SK-N-MC (cell line): Measurements from ENCODE around the gene IER3.

Source experiments
- DNase-seq: peaks from one replicate; pipeline ENCODE4 v3.0.0-alpha.2; 2011; ENCODE audit warnings: low read depth, low spot score
- H3K27ac ChIP-seq: fragments of 200-600 bp; sonication (generic); 2 replicates; pipeline ENCODE4 v1.5.1; 2016; ENCODE audit warnings: mixed run types
- H3K36me3 ChIP-seq: fragments of 200-600 bp; sonication (generic); 2 replicates; pipeline ENCODE4 v1.6.1; 2017; ENCODE audit warnings: antibody characterized with exemption, low read length, mixed read lengths; ENCODE audit not compliant: insufficient read depth
- H3K4me3 ChIP-seq: fragments of 200-600 bp; sonication (generic); 2 replicates; pipeline ENCODE4 v1.5.1; 2016
- H3K9ac ChIP-seq: fragments of 200-600 bp; sonication (generic); 2 replicates; pipeline ENCODE4 v1.8.0; 2017; ENCODE audit warnings: mixed run types, mixed read lengths; ENCODE audit not compliant: insufficient read length
- H3K9me3 ChIP-seq: fragments of 200-600 bp; sonication (generic); 2 replicates; pipeline ENCODE4 v1.6.1; 2017; ENCODE audit warnings: low read depth, mild to moderate bottlenecking, antibody characterized with exemption, low read length, moderate library complexity, mixed read lengths
- EZH2 ChIP-seq: fragments of 200-600 bp; sonication (generic); IDR thresholded peaks from one replicate; pipeline ENCODE4 v1.6.1; 2017; ENCODE audit warnings: antibody characterized with exemption
- FOXP2 ChIP-seq: optimal IDR thresholded peaks from 2 replicates; pipeline ENCODE3; 2011; ENCODE audit warnings: mild to moderate bottlenecking, moderate library complexity; ENCODE audit not compliant: insufficient read depth; ENCODE audit errors: extremely low read length, control extremely low read depth
- POLR2AphosphoS5 ChIP-seq: IDR thresholded peaks from 2 replicates; pipeline ENCODE4 v1.6.1; 2012; ENCODE audit warnings: mild to moderate bottlenecking, low read depth, low read length, borderline replicate concordance

Gene IER3

DNA sequence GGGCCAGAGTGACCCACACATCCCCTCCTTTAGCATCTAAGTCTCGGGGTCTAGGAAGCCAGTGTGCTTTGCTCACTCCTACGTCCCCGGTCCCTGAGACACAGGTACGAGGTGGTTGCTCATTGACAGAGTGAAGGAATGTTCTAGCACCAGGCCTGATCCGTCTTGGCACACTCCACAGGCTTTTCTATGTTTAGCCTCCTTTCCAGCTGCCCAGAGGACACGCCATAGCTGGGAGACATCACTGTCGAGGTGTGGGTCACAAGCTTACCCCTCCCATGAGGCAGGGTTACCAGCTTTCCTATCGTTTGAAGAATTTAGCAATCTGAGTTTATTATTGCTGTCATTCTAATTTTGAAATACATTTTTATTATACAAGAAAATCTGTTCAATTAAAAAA is 30.4 kb upstream of the IER3 start:
- TF ChIP-seq FOXP2 (no peak), EZH2 (no peak), POLR2AphosphoS5 (no peak)
- no peak overlapping the region for H3K4me3 ChIP-seq
- no peaks in the 10 kb centered on the region for H3K9me3 ChIP-seq
- H3K27ac ChIP-seq, result no peak overlapping the region
- no peaks in the 10 kb centered on the region for H3K36me3 ChIP-seq
- no peak for DNase-seq
- no peak overlapping the region for H3K9ac ChIP-seq

DNA sequence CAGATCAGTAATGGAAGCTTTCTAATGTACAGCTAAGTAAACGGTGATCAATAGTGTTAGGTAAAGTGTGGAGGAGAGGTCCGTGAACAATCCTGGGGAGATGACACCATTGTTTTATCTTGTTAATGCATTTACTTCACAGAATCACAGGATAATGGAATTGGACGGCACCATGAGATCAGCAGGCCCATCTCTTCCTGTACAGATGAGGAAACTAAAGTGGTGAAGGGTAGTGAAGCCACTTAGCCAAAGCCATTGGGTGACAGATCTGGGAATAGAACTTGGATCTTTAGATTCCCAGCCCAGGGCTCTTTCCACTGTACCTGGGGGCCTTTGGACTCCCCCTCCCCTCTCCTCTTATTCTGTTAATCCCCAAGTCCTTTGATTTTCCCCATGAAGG is 26.2 kb upstream of the IER3 start:
- Histone ChIP-seq H3K9ac (no peak overlapping the region), H3K36me3 (no peaks in the 10 kb centered on the region), H3K9me3 (no peaks in the 10 kb centered on the region), H3K4me3 (no peak overlapping the region), H3K27ac (no peak overlapping the region)
- TF ChIP-seq FOXP2 (no peak), POLR2AphosphoS5 (no peak), EZH2 (no peak)
- DNase-seq, result no peak

DNA sequence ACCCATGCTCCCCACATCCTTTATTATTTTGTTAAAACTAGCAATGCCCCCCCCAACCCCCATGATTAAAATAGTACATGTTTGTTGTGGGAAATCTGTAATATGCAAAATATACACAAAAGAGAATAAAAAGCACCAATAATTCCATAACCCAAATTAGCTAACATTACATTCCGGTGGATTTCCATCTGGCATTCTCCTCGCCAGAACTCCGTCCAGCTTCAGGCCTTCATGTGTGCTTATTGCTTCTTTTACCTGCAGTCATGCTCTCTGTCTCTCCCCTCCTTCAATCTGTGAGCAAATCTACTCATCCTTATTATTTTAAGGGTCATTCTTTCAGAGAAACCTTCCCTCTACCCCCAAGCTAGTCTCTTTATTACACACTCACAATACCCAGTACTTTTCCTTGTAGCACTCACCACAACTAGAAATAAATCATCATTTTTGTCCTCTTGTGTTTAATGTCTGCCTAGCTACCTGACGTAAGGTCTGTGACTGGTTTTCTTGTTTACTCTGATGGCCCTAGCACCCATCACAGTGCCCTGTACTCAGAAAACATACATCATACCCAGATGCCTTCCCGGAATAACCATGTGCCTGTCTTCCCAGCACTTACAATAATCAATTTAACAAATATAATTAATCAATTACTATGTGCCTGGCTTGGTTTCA is 25.6 kb upstream of the IER3 start:
- TF ChIP-seq POLR2AphosphoS5 (no peak), EZH2 (no peak), FOXP2 (no peak)
- DNase-seq, result no peak
- no peak overlapping the region for H3K4me3 ChIP-seq
- no peaks in the 10 kb centered on the region for H3K36me3 ChIP-seq
- no peak overlapping the region for H3K27ac ChIP-seq
- no peaks in the 10 kb centered on the region for H3K9me3 ChIP-seq
- no peak overlapping the region for H3K9ac ChIP-seq

DNA sequence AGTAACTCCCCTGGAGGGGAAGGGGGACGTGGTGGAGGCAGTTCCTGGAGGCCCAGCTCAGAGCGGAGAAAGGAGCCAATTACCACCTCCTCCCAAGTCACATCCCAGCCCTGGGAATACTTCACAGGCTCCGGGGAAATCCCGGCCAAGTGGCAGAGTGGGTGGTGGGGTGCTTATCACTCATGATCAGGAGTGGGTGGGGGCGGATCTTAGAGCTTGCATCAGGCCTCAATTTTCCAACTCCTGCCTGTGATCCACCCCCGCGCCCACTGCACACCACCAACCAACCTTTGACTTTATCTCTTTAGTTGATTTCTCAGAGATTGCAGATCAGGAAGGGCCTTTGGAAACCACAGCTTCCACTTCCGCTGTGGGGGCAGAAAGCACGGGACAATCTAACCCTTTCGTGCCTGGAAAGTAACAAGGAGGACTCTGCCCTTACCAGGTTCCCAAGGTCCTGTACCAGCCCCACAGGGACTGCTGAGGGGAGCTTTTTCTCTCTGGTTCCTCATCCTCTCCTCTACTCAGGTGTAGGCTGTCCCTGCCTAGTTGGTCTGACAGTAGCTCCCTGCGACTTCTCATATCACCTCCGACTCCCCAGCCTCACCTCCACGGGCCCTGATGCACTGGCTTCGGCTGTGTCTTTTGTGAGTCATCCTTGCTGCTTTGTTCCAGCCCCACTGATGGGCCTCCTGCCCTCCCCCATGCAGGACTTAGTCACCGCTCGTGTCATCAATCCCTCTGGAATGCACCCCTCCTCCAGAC is 24.9 kb upstream of the IER3 start:
- DNase-seq, result no peak
- Histone ChIP-seq H3K36me3 (no peaks in the 10 kb centered on the region), H3K9ac (no peak overlapping the region), H3K4me3 (no peak overlapping the region), H3K27ac (no peak overlapping the region), H3K9me3 (no peaks in the 10 kb centered on the region)
- TF ChIP-seq POLR2AphosphoS5 (no peak), FOXP2 (no peak), EZH2 (no peak)

DNA sequence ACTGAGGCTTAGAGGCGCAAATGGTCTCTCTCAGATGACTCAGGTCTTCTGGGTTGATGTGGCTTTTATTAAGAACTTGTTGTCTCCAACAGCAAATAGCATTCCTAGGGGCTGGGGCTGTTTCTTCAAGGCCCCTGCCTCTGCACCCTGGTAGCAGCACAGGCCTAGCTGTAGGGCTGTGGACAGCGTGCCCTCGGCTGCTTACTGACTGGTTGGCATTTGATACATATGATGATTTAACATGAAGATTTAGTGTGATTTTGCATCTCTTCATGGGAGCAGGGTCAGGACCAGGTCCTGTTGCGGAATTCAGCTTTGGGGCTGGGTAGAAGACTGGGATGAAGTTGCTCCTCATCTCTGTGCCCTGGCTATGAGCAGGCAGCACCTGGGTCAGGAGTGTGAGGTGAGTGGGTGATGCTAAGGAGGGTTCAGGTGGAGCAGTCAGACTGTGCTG is 24.3 kb upstream of the IER3 start:
- Histone ChIP-seq H3K9me3 (no peaks in the 10 kb centered on the region), H3K4me3 (no peak overlapping the region), H3K9ac (no peak overlapping the region), H3K36me3 (no peaks in the 10 kb centered on the region), H3K27ac (no peak overlapping the region)
- TF ChIP-seq FOXP2 (no peak), EZH2 (no peak), POLR2AphosphoS5 (no peak)
- no peak for DNase-seq

DNA sequence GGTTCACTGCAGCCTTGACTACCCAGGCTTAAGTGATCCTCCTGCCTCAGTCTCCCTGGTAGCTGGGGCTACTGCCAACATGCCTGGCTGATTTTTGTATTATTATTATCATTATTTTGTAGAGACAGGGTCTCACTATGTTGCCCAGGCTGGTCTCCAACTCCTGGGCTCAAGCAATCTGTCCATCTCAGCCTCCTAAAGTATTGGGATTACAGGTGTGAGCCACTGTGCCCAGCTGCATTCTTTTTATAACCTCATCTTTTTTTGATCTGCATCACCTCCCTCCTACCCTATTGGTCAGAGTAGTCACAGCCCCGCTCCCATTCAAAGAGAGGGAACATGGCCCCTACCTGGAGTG is 23.6 kb upstream of the IER3 start:
- DNase-seq, result no peak

DNA sequence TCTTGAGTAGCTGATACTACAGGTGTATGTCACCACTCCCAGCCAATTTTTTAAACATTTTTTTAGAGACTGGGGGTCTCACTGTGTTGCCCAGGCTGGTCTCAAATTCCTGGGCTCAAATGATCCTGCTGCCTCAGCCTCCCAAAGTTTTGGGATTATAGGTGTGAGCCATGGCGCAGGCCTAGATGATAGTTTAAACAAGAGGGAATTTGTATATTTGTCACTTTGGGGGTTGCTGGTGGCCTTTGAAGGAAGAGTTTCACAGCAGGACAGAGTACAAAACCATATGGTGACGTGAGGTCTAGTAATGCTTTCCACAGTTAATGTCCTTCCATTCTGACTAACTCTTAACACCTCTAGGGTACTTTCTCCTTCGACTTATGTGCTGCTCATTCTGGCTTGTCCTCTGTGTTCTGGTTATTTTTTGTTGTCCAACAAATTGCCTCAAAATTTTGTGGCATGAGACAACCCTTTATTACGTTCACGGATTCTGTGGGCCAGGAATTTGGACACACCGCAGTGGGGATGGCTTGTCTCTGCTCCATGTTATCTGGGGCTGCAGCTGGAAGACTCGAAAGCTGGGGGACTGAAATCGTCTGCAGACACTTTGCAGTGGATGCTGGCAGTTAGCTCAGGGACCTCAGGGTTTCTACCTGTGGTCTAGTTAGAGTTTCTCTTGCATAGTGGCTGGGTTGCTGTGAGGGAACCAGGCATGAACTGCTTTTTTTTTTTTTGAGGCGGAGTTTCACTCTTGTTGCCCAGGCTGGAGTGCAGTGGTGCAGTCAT is 23.0 kb upstream of the IER3 start:
- H3K36me3 ChIP-seq, result no peaks in the 10 kb centered on the region
- TF ChIP-seq FOXP2, result no peak
- TF ChIP-seq POLR2AphosphoS5, result no peak
- no peak for TF ChIP-seq EZH2
- no peak overlapping the region for H3K27ac ChIP-seq
- no peak overlapping the region for H3K9ac ChIP-seq
- H3K9me3 ChIP-seq, result no peaks in the 10 kb centered on the region
- no peak for DNase-seq
- H3K4me3 ChIP-seq, result no peak overlapping the region

More for the DNA sequence above, 23.6 kb upstream of the IER3 start:
- TF ChIP-seq POLR2AphosphoS5 (no peak), EZH2 (no peak), FOXP2 (no peak)
- H3K9ac ChIP-seq, result no peak overlapping the region
- H3K4me3 ChIP-seq, result no peak overlapping the region
- no peak overlapping the region for H3K27ac ChIP-seq
- H3K9me3 ChIP-seq, result no peaks in the 10 kb centered on the region
- H3K36me3 ChIP-seq, result no peaks in the 10 kb centered on the region
